ENCODE results near the gene KCNT2. TPM values are rescaled to one million over a fixed set of nuclear protein-coding genes. Genes with fewer than 3 reads are reported as not detected.

The KCNT2 gene
- total RNA-seq, 1 donor from 2014 or later: 5.9 TPM

DNA sequence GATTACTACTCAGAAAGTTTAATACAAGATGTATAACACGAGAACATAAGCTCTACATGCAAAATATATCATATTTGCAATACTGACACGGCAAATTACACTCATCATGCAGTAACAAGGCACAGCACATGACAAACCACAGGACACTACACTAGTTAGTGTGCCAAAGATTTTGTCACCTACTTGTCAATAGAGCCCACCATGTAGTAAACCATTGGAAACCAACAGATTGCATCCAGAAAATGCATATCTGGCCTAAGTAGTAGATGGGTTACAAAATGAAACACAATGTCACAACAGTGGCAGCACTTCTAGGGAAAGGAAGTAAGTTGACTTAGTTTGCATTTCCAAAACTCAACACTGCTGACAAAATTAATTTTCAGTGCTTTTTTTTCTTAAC, 288.9 kb downstream of the KCNT2 start:
- FAIRE-seq: no peak
- Mint-ChIP-seq H3K27me3 (ENCODE audit: low read depth, unreplicated experiment) (no peaks in the 10 kb centered on the region), H3K9me3 (ENCODE audit: unreplicated experiment) (no peaks in the 10 kb centered on the region), H3K4me3 (ENCODE audit: unreplicated experiment) (no peak overlapping the region), H3K4me1 (ENCODE audit: low read depth, unreplicated experiment) (no peaks in the 10 kb centered on the region), H3K36me3 (ENCODE audit: low read depth, unreplicated experiment) (no peaks in the 10 kb centered on the region), H3K27ac (ENCODE audit: unreplicated experiment) (no peak overlapping the region)
- H3K4me2 ChIP-seq (ENCODE audit: low read length): no peak overlapping the region
- no peaks in the 10 kb centered on the region for H3K27me3 ChIP-seq (ENCODE audit: insufficient read depth, low read length)
- no peaks in the 10 kb centered on the region for H3K79me2 ChIP-seq (ENCODE audit: insufficient read depth, low read length)
- H3K9ac ChIP-seq (ENCODE audit: low read length): no peak overlapping the region
- H4K20me1 ChIP-seq (ENCODE audit: insufficient read depth, low read length): no peaks in the 10 kb centered on the region
- DNase-seq (ENCODE audit: low read depth): no peak
- no peak for TF ChIP-seq EZH2 (IDR thresholded peaks at IDR 0.05; ENCODE audit: insufficient read depth, low read length)
- TF ChIP-seq, protein P1, sequence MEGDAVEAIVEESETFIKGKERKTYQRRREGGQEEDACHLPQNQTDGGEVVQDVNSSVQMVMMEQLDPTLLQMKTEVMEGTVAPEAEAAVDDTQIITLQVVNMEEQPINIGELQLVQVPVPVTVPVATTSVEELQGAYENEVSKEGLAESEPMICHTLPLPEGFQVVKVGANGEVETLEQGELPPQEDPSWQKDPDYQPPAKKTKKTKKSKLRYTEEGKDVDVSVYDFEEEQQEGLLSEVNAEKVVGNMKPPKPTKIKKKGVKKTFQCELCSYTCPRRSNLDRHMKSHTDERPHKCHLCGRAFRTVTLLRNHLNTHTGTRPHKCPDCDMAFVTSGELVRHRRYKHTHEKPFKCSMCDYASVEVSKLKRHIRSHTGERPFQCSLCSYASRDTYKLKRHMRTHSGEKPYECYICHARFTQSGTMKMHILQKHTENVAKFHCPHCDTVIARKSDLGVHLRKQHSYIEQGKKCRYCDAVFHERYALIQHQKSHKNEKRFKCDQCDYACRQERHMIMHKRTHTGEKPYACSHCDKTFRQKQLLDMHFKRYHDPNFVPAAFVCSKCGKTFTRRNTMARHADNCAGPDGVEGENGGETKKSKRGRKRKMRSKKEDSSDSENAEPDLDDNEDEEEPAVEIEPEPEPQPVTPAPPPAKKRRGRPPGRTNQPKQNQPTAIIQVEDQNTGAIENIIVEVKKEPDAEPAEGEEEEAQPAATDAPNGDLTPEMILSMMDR (IDR thresholded peaks at IDR 0.05; ENCODE audit: insufficient read depth, low read depth, low read length): no peak
- H3K4me1 ChIP-seq (ENCODE audit: insufficient read depth, low read length): no peaks in the 10 kb centered on the region
- H3K9me3 ChIP-seq (ENCODE audit: insufficient read depth, low read depth, low read length): no peaks in the 10 kb centered on the region
- H3K27ac ChIP-seq (ENCODE audit: low read depth, low read length): no peak overlapping the region
- no peak overlapping the region for H3K4me3 ChIP-seq (ENCODE audit: insufficient read depth, low read depth, low read length)
- H2AFZ ChIP-seq (ENCODE audit: low read depth, low read length): no peak overlapping the region
- no peaks in the 10 kb centered on the region for H3K36me3 ChIP-seq (ENCODE audit: insufficient read depth, low read length)

DNA sequence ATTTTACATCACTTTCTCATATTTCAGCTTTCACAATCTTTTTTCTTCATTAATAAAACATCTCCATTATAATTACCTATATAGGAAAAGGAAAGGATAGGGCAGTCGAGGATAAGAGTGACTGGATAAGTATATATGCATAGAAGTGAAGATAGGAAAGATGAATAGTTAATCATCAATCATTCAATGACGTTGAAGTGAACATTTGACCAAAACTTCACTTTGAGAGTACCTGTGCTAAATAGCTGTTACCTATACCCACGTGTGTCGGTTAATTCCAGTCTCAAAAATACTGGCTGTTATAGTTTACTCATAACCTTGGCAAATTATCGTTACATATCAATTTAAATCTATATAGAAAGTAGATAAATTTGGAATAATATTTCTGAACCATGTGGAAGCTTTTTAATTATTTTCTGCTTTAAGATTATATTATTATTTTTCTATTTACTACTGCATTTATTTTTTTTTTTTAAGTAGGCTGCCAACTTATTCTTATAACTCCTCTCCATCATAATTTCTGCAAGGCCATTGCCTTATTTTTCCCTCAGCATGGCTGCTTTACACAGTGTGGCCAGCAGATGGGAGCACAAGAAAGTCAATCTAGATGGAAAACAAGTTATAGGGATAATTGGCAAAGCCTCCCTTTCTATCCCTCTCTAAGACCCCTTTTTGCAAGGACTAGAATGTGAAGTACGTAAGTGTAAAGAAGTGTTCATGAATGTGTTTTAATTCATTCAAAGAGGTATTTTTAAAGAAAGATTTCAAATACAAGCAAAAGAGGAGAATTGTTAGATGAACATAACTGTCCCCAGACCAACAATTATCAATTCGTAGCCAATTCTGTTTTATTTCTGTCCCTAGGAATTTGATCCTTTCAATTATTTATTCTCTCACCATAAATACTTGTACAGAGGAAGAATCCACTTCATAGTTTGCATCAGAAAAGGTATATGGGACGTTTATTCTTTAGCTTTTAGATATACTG, 290.4 kb downstream of the KCNT2 start:
- Histone ChIP-seq H3K9me3 (ENCODE audit: insufficient read depth, low read depth, low read length) (no peaks in the 10 kb centered on the region), H3K9ac (ENCODE audit: low read length) (no peak overlapping the region), H3K4me3 (ENCODE audit: insufficient read depth, low read depth, low read length) (no peak overlapping the region), H3K27ac (ENCODE audit: low read depth, low read length) (no peak overlapping the region), H3K4me2 (ENCODE audit: low read length) (no peak overlapping the region), H4K20me1 (ENCODE audit: insufficient read depth, low read length) (no peaks in the 10 kb centered on the region), H3K4me1 (ENCODE audit: insufficient read depth, low read length) (no peaks in the 10 kb centered on the region), H3K27me3 (ENCODE audit: insufficient read depth, low read length) (no peaks in the 10 kb centered on the region), H2AFZ (ENCODE audit: low read depth, low read length) (no peak overlapping the region), H3K36me3 (ENCODE audit: insufficient read depth, low read length) (no peaks in the 10 kb centered on the region), H3K79me2 (ENCODE audit: insufficient read depth, low read length) (no peaks in the 10 kb centered on the region)
- Mint-ChIP-seq H3K4me1 (ENCODE audit: low read depth, unreplicated experiment) (no peaks in the 10 kb centered on the region), H3K27ac (ENCODE audit: unreplicated experiment) (no peak overlapping the region), H3K9me3 (ENCODE audit: unreplicated experiment) (no peaks in the 10 kb centered on the region), H3K27me3 (ENCODE audit: low read depth, unreplicated experiment) (no peaks in the 10 kb centered on the region), H3K4me3 (ENCODE audit: unreplicated experiment) (no peak overlapping the region), H3K36me3 (ENCODE audit: low read depth, unreplicated experiment) (no peaks in the 10 kb centered on the region)
- FAIRE-seq: peak; percentile 20
- peak; percentile 16 for DNase-seq (ENCODE audit: low read depth)
- TF ChIP-seq, protein P1 (IDR thresholded peaks at IDR 0.05; ENCODE audit: insufficient read depth, low read depth, low read length): peak; percentile 71
- TF ChIP-seq EZH2 (IDR thresholded peaks at IDR 0.05; ENCODE audit: insufficient read depth, low read length): no peak

DNA sequence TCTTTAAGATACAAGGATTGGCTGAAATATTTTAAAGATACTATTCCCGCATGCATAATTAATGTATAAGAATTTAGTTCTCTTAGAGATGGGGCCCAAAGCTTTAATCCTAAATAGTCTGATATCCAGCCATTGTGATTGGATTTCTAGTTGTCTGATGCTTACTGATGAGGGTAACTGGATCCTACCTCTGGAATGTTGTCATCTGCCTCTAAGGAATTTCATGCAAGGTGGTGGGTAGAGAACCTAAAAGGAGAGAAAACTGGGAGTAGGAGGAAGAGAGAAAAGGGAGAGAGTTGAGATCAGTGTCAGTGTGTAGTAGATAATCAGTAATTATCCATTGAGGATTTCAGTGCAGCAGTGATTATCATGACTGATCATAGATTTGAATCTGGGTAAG, 295.5 kb downstream of the KCNT2 start:
- Mint-ChIP-seq H3K27me3 (ENCODE audit: low read depth, unreplicated experiment) (no peaks in the 10 kb centered on the region), H3K36me3 (ENCODE audit: low read depth, unreplicated experiment) (no peaks in the 10 kb centered on the region), H3K27ac (ENCODE audit: unreplicated experiment) (no peak overlapping the region), H3K4me1 (ENCODE audit: low read depth, unreplicated experiment) (no peaks in the 10 kb centered on the region), H3K9me3 (ENCODE audit: unreplicated experiment) (no peaks in the 10 kb centered on the region), H3K4me3 (ENCODE audit: unreplicated experiment) (no peak overlapping the region)
- H2AFZ ChIP-seq (ENCODE audit: low read depth, low read length): no peak overlapping the region
- no peaks in the 10 kb centered on the region for H3K79me2 ChIP-seq (ENCODE audit: insufficient read depth, low read length)
- H3K27ac ChIP-seq (ENCODE audit: low read depth, low read length): no peak overlapping the region
- H3K36me3 ChIP-seq (ENCODE audit: insufficient read depth, low read length): no peaks in the 10 kb centered on the region
- H3K4me1 ChIP-seq (ENCODE audit: insufficient read depth, low read length): no peaks in the 10 kb centered on the region
- H3K27me3 ChIP-seq (ENCODE audit: insufficient read depth, low read length): no peaks in the 10 kb centered on the region
- FAIRE-seq (no peak), DNase-seq (ENCODE audit: low read depth) (no peak)
- TF ChIP-seq, protein P1 (IDR thresholded peaks at IDR 0.05; ENCODE audit: insufficient read depth, low read depth, low read length): no peak
- no peak for TF ChIP-seq EZH2 (IDR thresholded peaks at IDR 0.05; ENCODE audit: insufficient read depth, low read length)
- no peak overlapping the region for H3K4me3 ChIP-seq (ENCODE audit: insufficient read depth, low read depth, low read length)
- H4K20me1 ChIP-seq (ENCODE audit: insufficient read depth, low read length): no peaks in the 10 kb centered on the region
- no peak overlapping the region for H3K4me2 ChIP-seq (ENCODE audit: low read length)
- no peaks in the 10 kb centered on the region for H3K9me3 ChIP-seq (ENCODE audit: insufficient read depth, low read depth, low read length)
- H3K9ac ChIP-seq (ENCODE audit: low read length): no peak overlapping the region
